ENCODE data around the gene HOXD3. TPM values are rescaled to one million over a fixed set of nuclear protein-coding genes. Genes with fewer than 3 reads are reported as not detected.

The HOXD3 gene
- total RNA-seq, 4 donors from 2014 or later = 0.86 to 2.1 (median 1.4) TPM

GRCh38 chr2:176138526-176138922, 18.6 kb upstream of the HOXD3 start:
- Histone ChIP-seq H3K4me3 (peak overlapping the region in 2 of 4 donors; percentile 1 to 36), H3K27me3 (peaks cover 14 to 98% (median 58%) of the 10 kb centered on the region in 4 donors), H3K27ac (replicated peaks in 1 of 4) (peak overlapping the region; percentile 7 to 47 (median 29)), H3K36me3 (no peaks in the 10 kb centered on the region), H3K4me1 (peaks cover 22 to 41% (median 31%) of the 10 kb centered on the region in 4 donors), H3K9me3 (no peaks in the 10 kb centered on the region)
- no peak for TF ChIP-seq POLR2A (IDR thresholded peaks at IDR 0.05; ENCODE audit: low read depth)
- no peak for TF ChIP-seq EP300 (IDR thresholded peaks at IDR 0.05)
- TF ChIP-seq CTCF (IDR thresholded peaks at IDR 0.05) = no peak
- intact Hi-C loops (cut with DNase I) = no loop called here
- WGBS = 20% methylated on average over 14 of the region's 14 CpGs
- DNase-seq (ENCODE audit: extremely low spot score) = no peak

DNA sequence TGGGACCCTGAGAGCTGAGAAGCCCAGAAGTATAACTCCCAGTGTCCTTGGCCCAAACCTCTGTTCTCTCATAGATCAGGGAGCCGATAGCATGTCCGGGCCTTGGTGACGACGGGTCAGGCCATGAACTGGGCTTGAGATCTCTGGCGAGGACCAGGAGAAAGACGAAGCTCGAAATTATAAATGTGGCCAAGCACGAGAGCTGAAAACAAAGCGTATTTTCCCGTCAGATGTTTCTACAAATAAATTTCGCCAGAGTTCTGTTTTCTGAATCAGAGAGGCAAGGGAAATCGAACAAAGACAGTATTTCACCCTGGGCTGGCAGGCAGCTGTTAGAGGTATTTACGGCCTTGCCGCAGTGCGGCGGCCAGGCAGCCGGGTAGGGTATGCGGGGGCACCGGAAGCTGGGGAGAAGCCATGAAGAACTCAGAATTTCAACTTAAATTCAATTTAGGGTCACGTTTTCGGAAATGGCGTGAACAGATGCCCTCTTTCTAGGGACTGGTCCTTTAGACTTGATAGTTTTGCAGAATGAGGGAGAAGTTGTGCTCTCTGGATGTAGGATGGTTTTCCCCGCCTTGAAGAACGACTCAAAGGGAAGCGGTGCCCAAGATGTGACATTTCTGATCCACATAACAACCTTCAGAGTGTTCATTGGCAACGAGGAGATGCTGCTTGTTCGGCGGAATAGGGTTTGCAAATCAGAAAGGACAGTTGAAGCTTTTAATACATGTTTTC, 18.0 kb upstream of the HOXD3 start:
- Histone ChIP-seq H3K27ac (replicated peaks in 1 of 4) (peak overlapping the region; percentile 7 to 65 (median 29)), H3K9me3 (no peaks in the 10 kb centered on the region), H3K27me3 (peaks cover 14 to 96% (median 55%) of the 10 kb centered on the region in 4 donors), H3K36me3 (no peaks in the 10 kb centered on the region), H3K4me3 (peak overlapping the region in 2 of 4 donors; percentile 36 to 53), H3K4me1 (peaks cover 22 to 41% (median 31%) of the 10 kb centered on the region in 4 donors)
- WGBS = 23% methylated on average over 28 of the region's 28 CpGs
- intact Hi-C loops (cut with DNase I) = no loop called here
- TF ChIP-seq POLR2A (IDR thresholded peaks at IDR 0.05; ENCODE audit: low read depth) = no peak
- TF ChIP-seq CTCF (IDR thresholded peaks at IDR 0.05) = no peak
- no peak for TF ChIP-seq EP300 (IDR thresholded peaks at IDR 0.05)
- no peak for TF ChIP-seq POLR2AphosphoS5 (IDR thresholded peaks at IDR 0.05)
- DNase-seq (ENCODE audit: extremely low spot score) = no peak

GRCh38 chr2:176139661-176140512, 17.2 kb upstream of the HOXD3 start:
- peak overlapping the region in 3 of 4 donors; percentile 22 to 65 (median 37) for H3K27ac ChIP-seq (replicated peaks in 1 of 4)
- WGBS = 18% methylated on average over 25 of the region's 41 CpGs
- peaks cover 14 to 91% (median 52%) of the 10 kb centered on the region in 4 donors for H3K27me3 ChIP-seq
- no peaks in the 10 kb centered on the region for H3K36me3 ChIP-seq
- no peak for DNase-seq (ENCODE audit: extremely low spot score)
- H3K9me3 ChIP-seq = no peaks in the 10 kb centered on the region
- no peak for TF ChIP-seq EP300 (IDR thresholded peaks at IDR 0.05)
- TF ChIP-seq POLR2A (IDR thresholded peaks at IDR 0.05; ENCODE audit: low read depth) = no peak
- no peak for TF ChIP-seq POLR2AphosphoS5 (IDR thresholded peaks at IDR 0.05)
- no peak for TF ChIP-seq CTCF (IDR thresholded peaks at IDR 0.05)
- H3K4me3 ChIP-seq = peak overlapping the region; percentile 49 to 65 (median 54)
- peaks cover 22 to 41% (median 31%) of the 10 kb centered on the region in 4 donors for H3K4me1 ChIP-seq
- intact Hi-C loops (cut with DNase I) = loop anchor here (2.0 to 5.0 kb wide), 3 partner anchors 317 to 499 kb away; no protein-coding TSS in a partner anchor

GRCh38 chr2:176140513-176141317, 16.4 kb upstream of the HOXD3 start:
- H3K4me3 ChIP-seq = peak overlapping the region; percentile 49 to 65 (median 54)
- DNase-seq (ENCODE audit: extremely low spot score) = no peak
- TF ChIP-seq EP300 (IDR thresholded peaks at IDR 0.05) (no peak), POLR2AphosphoS5 (IDR thresholded peaks at IDR 0.05) (no peak), CTCF (IDR thresholded peaks at IDR 0.05) (peak; percentile 75 to 92 (median 87)), POLR2A (IDR thresholded peaks at IDR 0.05; ENCODE audit: low read depth) (no peak)
- peaks cover 14 to 91% (median 51%) of the 10 kb centered on the region in 4 donors for H3K27me3 ChIP-seq
- H3K9me3 ChIP-seq = no peaks in the 10 kb centered on the region
- H3K36me3 ChIP-seq = no peaks in the 10 kb centered on the region
- WGBS = 11% methylated on average over 25 of the region's 48 CpGs
- peak overlapping the region in 3 of 4 donors; percentile 22 to 37 (median 35) for H3K27ac ChIP-seq (replicated peaks in 1 of 4)
- peaks cover 22 to 41% (median 30%) of the 10 kb centered on the region in 4 donors for H3K4me1 ChIP-seq
- intact Hi-C loops (cut with DNase I) = loop anchor here (2.0 to 5.0 kb wide), 3 partner anchors 317 to 498 kb away; no protein-coding TSS in a partner anchor
